WTC11 (cell line): ENCODE data around the gene GPR22.

ENCODE experiments used
- ELF4 ChIP-seq: sonication (generic); formaldehyde crosslinking; IDR thresholded peaks from 2 replicates; pipeline ENCODE4 v1.8.1; 2022; ENCODE audit warnings: low read depth, mild to moderate bottlenecking, moderate library complexity, missing genetic modification reagents
- FOXJ3 ChIP-seq: sonication (generic); formaldehyde crosslinking; IDR thresholded peaks from 2 replicates; pipeline ENCODE4 v1.9.0; 2021; ENCODE audit warnings: missing genetic modification reagents, mild to moderate bottlenecking, borderline replicate concordance
- JAZF1 ChIP-seq: fragments of 250-450 bp; sonication (Bioruptor Pico); IDR thresholded peaks from 2 replicates; pipeline ENCODE4 v1.9.0; 2021; ENCODE audit warnings: moderate library complexity, mild to moderate bottlenecking, inconsistent platforms
- MXD4 ChIP-seq: fragments of 250-450 bp; sonication (Bioruptor Pico); IDR thresholded peaks from 2 replicates; pipeline ENCODE4 v1.8.0; 2021; ENCODE audit warnings: mild to moderate bottlenecking, moderate library complexity, borderline replicate concordance
- SOX15 ChIP-seq: fragments of 250-450 bp; sonication (Bioruptor Pico); IDR thresholded peaks from 2 replicates; pipeline ENCODE4 v1.9.0; 2021; ENCODE audit warnings: mild to moderate bottlenecking
- TP53 ChIP-seq: sonication (generic); formaldehyde crosslinking; IDR thresholded peaks from 2 replicates; pipeline ENCODE4 v1.8.1; 2023; ENCODE audit warnings: mild to moderate bottlenecking, missing genetic modification reagents
- ZNF121 ChIP-seq: sonication (generic); formaldehyde crosslinking; IDR thresholded peaks from 2 replicates; pipeline ENCODE4 v1.8.0; 2023; ENCODE audit warnings: missing genetic modification reagents
- TF ChIP-seq, protein P1 (sequence below): sonication (generic); formaldehyde crosslinking; IDR thresholded peaks from 2 replicates; pipeline ENCODE4 v1.8.1; 2023; ENCODE audit warnings: mild to moderate bottlenecking, missing genetic modification reagents
- TF ChIP-seq, protein P2 (sequence below): fragments of 200-600 bp; IDR thresholded peaks from 2 replicates; pipeline ENCODE4 v1.8.0; 2022; ENCODE audit warnings: antibody characterized with exemption
- TF ChIP-seq, protein P3 (sequence below): sonication (generic); formaldehyde crosslinking; IDR thresholded peaks from 2 replicates; pipeline ENCODE4 v1.8.1; 2022; ENCODE audit warnings: low read depth, missing genetic modification reagents, borderline replicate concordance
- TF ChIP-seq, protein P4 (sequence below): sonication (generic); formaldehyde crosslinking; IDR thresholded peaks from 2 replicates; pipeline ENCODE4 v1.8.1; 2022; ENCODE audit warnings: mild to moderate bottlenecking, moderate library complexity, missing genetic modification reagents
- TF ChIP-seq, protein P5 (sequence below): sonication (generic); formaldehyde crosslinking; IDR thresholded peaks from 2 replicates; pipeline ENCODE4 v1.8.0; 2022; ENCODE audit warnings: mild to moderate bottlenecking, missing genetic modification reagents

DNA sequence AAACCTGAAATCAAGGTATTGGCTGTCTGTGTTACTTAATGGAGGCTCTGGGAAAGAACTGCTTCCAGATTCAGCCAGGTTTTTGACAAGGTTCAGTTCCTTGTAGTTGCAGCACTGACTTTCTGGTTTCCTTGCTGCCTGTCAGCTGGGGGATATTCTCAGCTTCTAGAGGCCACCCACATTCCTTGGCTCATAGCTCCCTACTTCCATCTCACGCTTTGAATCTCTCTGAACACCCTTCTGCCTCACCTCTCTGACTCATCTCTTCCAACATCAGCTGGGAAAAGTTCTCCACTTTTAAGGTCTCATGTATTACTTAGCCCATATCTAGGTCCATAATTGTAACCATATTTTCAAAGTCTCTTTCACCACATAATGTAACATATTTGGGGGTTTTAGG is 22.9 kb upstream of the GPR22 start:
- TF ChIP-seq, protein P1, sequence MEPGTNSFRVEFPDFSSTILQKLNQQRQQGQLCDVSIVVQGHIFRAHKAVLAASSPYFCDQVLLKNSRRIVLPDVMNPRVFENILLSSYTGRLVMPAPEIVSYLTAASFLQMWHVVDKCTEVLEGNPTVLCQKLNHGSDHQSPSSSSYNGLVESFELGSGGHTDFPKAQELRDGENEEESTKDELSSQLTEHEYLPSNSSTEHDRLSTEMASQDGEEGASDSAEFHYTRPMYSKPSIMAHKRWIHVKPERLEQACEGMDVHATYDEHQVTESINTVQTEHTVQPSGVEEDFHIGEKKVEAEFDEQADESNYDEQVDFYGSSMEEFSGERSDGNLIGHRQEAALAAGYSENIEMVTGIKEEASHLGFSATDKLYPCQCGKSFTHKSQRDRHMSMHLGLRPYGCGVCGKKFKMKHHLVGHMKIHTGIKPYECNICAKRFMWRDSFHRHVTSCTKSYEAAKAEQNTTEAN (CRISPR knock-in tag), result no peak
- no peak for TF ChIP-seq JAZF1 (CRISPR knock-in tag)
- no peak for TF ChIP-seq MXD4
- TF ChIP-seq, protein P2, sequence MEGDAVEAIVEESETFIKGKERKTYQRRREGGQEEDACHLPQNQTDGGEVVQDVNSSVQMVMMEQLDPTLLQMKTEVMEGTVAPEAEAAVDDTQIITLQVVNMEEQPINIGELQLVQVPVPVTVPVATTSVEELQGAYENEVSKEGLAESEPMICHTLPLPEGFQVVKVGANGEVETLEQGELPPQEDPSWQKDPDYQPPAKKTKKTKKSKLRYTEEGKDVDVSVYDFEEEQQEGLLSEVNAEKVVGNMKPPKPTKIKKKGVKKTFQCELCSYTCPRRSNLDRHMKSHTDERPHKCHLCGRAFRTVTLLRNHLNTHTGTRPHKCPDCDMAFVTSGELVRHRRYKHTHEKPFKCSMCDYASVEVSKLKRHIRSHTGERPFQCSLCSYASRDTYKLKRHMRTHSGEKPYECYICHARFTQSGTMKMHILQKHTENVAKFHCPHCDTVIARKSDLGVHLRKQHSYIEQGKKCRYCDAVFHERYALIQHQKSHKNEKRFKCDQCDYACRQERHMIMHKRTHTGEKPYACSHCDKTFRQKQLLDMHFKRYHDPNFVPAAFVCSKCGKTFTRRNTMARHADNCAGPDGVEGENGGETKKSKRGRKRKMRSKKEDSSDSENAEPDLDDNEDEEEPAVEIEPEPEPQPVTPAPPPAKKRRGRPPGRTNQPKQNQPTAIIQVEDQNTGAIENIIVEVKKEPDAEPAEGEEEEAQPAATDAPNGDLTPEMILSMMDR, result no peak
- TF ChIP-seq, protein P3, sequence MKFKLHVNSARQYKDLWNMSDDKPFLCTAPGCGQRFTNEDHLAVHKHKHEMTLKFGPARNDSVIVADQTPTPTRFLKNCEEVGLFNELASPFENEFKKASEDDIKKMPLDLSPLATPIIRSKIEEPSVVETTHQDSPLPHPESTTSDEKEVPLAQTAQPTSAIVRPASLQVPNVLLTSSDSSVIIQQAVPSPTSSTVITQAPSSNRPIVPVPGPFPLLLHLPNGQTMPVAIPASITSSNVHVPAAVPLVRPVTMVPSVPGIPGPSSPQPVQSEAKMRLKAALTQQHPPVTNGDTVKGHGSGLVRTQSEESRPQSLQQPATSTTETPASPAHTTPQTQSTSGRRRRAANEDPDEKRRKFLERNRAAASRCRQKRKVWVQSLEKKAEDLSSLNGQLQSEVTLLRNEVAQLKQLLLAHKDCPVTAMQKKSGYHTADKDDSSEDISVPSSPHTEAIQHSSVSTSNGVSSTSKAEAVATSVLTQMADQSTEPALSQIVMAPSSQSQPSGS (CRISPR knock-in tag), result no peak
- no peak for TF ChIP-seq FOXJ3 (CRISPR knock-in tag)
- no peak for TF ChIP-seq ELF4 (CRISPR knock-in tag)
- TF ChIP-seq, protein P4, sequence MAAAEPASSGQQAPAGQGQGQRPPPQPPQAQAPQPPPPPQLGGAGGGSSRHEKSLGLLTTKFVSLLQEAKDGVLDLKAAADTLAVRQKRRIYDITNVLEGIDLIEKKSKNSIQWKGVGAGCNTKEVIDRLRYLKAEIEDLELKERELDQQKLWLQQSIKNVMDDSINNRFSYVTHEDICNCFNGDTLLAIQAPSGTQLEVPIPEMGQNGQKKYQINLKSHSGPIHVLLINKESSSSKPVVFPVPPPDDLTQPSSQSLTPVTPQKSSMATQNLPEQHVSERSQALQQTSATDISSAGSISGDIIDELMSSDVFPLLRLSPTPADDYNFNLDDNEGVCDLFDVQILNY (CRISPR knock-in tag), result no peak
- no peak for TF ChIP-seq TP53
- TF ChIP-seq SOX15 (CRISPR knock-in tag), result no peak
- no peak for TF ChIP-seq ZNF121 (CRISPR knock-in tag)
- TF ChIP-seq, protein P5, sequence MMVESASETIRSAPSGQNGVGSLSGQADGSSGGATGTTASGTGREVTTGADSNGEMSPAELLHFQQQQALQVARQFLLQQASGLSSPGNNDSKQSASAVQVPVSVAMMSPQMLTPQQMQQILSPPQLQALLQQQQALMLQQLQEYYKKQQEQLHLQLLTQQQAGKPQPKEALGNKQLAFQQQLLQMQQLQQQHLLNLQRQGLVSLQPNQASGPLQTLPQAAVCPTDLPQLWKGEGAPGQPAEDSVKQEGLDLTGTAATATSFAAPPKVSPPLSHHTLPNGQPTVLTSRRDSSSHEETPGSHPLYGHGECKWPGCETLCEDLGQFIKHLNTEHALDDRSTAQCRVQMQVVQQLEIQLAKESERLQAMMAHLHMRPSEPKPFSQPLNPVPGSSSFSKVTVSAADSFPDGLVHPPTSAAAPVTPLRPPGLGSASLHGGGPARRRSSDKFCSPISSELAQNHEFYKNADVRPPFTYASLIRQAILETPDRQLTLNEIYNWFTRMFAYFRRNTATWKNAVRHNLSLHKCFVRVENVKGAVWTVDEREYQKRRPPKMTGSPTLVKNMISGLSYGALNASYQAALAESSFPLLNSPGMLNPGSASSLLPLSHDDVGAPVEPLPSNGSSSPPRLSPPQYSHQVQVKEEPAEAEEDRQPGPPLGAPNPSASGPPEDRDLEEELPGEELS (CRISPR knock-in tag), result no peak
